ENCODE results near the gene CLMN. TPM values are rescaled to one million over a fixed set of nuclear protein-coding genes. Genes with fewer than 3 reads are reported as not detected.

Gene CLMN
- total and polyA plus RNA-seq, 2 of the 4 experiments (the other 2 are of a cell fraction) = 0.10 to 0.18 TPM

DNA sequence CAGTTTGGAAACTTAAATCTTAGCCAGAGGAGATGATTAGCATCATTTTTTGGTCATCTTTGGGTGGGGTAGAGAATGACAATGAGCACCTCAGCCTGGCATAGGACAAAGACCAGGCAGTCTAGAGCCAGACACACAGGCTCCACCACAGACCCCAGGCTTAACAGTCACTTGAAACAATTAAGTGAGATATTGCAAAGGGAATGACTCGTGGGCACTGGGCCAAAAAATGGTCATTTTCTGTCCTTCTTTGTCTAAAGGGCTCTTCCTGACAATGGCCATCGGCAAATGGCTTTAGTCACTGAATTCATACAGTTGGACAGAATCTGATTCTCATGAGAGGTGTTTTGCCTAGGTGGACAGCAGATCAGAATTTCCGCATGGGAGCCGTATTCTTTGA is 84.4 kb downstream of the CLMN start:
- H3K79me1 ChIP-seq (ENCODE audit: low read depth in 1 of 2, low read length in 2 of 2) = no peaks in the 10 kb centered on the region
- 33% methylated on average over 1 of the region's 4 CpGs; no CpG with 5 or more reads in 1 of the 2 experiments for WGBS, 2 experiments (ENCODE audit: extremely low coverage in 2 of 2, insufficient read length in 1 of 2)
- no peak overlapping the region for H3K27ac ChIP-seq (ENCODE audit: insufficient read depth, low read length)
- no peak overlapping the region for H2BK5ac ChIP-seq (ENCODE audit: low read depth, low read length, poor library complexity, severe bottlenecking)
- no peak overlapping the region for H2AK5ac ChIP-seq (ENCODE audit: low read depth, low read length)
- TF ChIP-seq, protein P1, sequence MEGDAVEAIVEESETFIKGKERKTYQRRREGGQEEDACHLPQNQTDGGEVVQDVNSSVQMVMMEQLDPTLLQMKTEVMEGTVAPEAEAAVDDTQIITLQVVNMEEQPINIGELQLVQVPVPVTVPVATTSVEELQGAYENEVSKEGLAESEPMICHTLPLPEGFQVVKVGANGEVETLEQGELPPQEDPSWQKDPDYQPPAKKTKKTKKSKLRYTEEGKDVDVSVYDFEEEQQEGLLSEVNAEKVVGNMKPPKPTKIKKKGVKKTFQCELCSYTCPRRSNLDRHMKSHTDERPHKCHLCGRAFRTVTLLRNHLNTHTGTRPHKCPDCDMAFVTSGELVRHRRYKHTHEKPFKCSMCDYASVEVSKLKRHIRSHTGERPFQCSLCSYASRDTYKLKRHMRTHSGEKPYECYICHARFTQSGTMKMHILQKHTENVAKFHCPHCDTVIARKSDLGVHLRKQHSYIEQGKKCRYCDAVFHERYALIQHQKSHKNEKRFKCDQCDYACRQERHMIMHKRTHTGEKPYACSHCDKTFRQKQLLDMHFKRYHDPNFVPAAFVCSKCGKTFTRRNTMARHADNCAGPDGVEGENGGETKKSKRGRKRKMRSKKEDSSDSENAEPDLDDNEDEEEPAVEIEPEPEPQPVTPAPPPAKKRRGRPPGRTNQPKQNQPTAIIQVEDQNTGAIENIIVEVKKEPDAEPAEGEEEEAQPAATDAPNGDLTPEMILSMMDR (conservative IDR thresholded peaks at IDR 0.05; ENCODE audit: low read depth, low read length) = no peak
- no peak overlapping the region for H2BK120ac ChIP-seq (ENCODE audit: low read depth, low read length)
- dilution Hi-C loops (cut with HindIII; ENCODE audit: low sequenced_read_pairs, unreplicated experiment) = no loop called here
- H2AFZ ChIP-seq (replicated peaks; ENCODE audit: low read length, poor library complexity) = no peak overlapping the region
- DNase-seq (no peak), ATAC-seq (ENCODE audit: low read depth) (no peak)
- POLR2A ChIA-PET (ENCODE audit: unreplicated experiment) = no interaction called here
- H3K9me3 ChIP-seq (ENCODE audit: control insufficient read depth, insufficient read depth, low read length) = no peaks in the 10 kb centered on the region
- no peak overlapping the region for H2BK20ac ChIP-seq (ENCODE audit: low read depth, low read length)
- H3K18ac ChIP-seq (ENCODE audit: low read depth, low read length) = no peak overlapping the region
- no peak overlapping the region for H3K4ac ChIP-seq (ENCODE audit: low read depth, low read length)
- H3K9ac ChIP-seq (ENCODE audit: low read depth, low read length) = no peak overlapping the region
- no peak overlapping the region for H3K23ac ChIP-seq (ENCODE audit: low read depth, low read length)
- no peak overlapping the region for H2AK9ac ChIP-seq (replicated peaks; ENCODE audit: low read depth, low read length, poor library complexity)
- H4K20me1 ChIP-seq (ENCODE audit: insufficient read depth, low read length) = no peaks in the 10 kb centered on the region
- H3K36me3 ChIP-seq (ENCODE audit: control insufficient read depth, insufficient read depth, low read length) = no peaks in the 10 kb centered on the region
- H4K91ac ChIP-seq (ENCODE audit: insufficient read depth, low read depth, low read length) = no peak overlapping the region
- H3K14ac ChIP-seq (replicated peaks; ENCODE audit: low read depth, low read length) = no peak overlapping the region
- no TSS peak for BruUV-seq (replicated peaks)
- H3K27me3 ChIP-seq (ENCODE audit: control insufficient read depth, insufficient read depth, low read length) = no peaks in the 10 kb centered on the region; the same call in 1 of the 2 replicates
- in situ Hi-C loops (cut with MboI; ENCODE audit: low sequenced_read_pairs) = no loop called here
- intact Hi-C loops (cut with micrococcal nuclease) = no loop called here
- no peak overlapping the region for H3K4me3 ChIP-seq (ENCODE audit: insufficient read depth, low read depth, low read length)
- no peaks in the 10 kb centered on the region for H3K9me1 ChIP-seq (ENCODE audit: insufficient read depth, low read length)
- CTCF ChIA-PET = no interaction called here
- H3K4me2 ChIP-seq (ENCODE audit: low read depth, low read length) = no peak overlapping the region
- no peak overlapping the region for H2BK15ac ChIP-seq (ENCODE audit: low read depth, low read length)
- no peak overlapping the region for H3K56ac ChIP-seq (ENCODE audit: extremely low read depth, insufficient read depth, low read length)
- no peak overlapping the region for H4K5ac ChIP-seq (ENCODE audit: low read depth, low read length)
- no peaks in the 10 kb centered on the region for H3K4me1 ChIP-seq (ENCODE audit: control insufficient read depth, insufficient read depth, low read length)
- no peak overlapping the region for H4K8ac ChIP-seq (ENCODE audit: low read depth in 2 of 2, low read length in 2 of 2)

All from IMR-90 (cell line).